Measurements from ENCODE around the gene ECE2. TPM values are rescaled to one million over a fixed set of nuclear protein-coding genes. Genes with fewer than 3 reads are reported as not detected.

ECE2 gene
- total RNA-seq, 2 experiments from 2014 or later: not detected

DNA sequence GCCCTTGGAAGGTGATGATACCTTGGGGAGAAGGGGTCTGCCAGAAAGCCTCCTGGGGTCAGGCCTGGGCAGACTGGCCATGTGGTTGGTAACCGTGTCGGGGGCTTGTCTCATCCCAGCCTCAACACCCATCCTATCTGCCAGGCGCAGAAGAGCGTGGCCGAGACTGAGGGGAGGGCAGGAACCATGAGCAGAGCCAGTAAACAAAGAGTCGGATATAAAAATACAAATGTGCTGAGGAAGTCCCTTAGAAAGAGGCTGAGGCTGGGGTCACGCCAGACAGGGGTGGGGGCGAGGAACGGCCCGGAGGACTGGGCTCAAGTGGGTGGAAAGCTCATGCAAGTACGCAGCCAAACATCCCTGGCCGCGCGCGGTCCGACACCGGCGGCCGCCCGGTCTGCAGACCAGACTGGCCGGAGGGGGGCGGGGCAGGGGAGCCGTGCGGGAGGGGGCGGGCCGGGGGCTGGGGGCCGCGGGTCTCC is 16.4 kb upstream of the ECE2 start:
- DNase-seq: peak in 1 of 14 experiments; percentile 8
- Mint-ChIP-seq H3K27ac (no peak overlapping the region), H3K27me3 (peaks cover 40% of the 10 kb centered on the region), H3K4me3 (peak overlapping the region; percentile 67), H3K36me3 (ENCODE audit: low read depth) (no peaks in the 10 kb centered on the region), H3K9me3 (no peaks in the 10 kb centered on the region), H3K4me1 (ENCODE audit: low read depth) (peaks cover 17% of the 10 kb centered on the region)
- Histone ChIP-seq H3K27ac (ENCODE audit: low read depth in 1 of 2, low read length in 2 of 2) (no peak overlapping the region), H3K4me3 (ENCODE audit: low read length) (no peak overlapping the region), H3K36me3 (ENCODE audit: insufficient read depth, low read length) (no peaks in the 10 kb centered on the region), H3K27me3 (ENCODE audit: control insufficient read depth in 1 of 2, insufficient read depth in 2 of 2, low read length in 2 of 2) (peaks cover 23 to 26% of the 10 kb centered on the region in 2 experiments), H3K4me1 (ENCODE audit: insufficient read depth, low read length) (peaks cover 29% of the 10 kb centered on the region), H3K9me3 (ENCODE audit: control insufficient read depth in 1 of 2, insufficient read depth in 1 of 2, low read length in 2 of 2) (peaks cover 0 to 12% of the 10 kb centered on the region in 2 experiments)
- ChIA-PET CTCF (no interaction called here), POLR2A (interaction anchor here (1.4 kb wide), 1 partner anchor 13 kb away, joined by 4 read pairs; no protein-coding TSS in a partner anchor)
- TF ChIP-seq, protein P1, sequence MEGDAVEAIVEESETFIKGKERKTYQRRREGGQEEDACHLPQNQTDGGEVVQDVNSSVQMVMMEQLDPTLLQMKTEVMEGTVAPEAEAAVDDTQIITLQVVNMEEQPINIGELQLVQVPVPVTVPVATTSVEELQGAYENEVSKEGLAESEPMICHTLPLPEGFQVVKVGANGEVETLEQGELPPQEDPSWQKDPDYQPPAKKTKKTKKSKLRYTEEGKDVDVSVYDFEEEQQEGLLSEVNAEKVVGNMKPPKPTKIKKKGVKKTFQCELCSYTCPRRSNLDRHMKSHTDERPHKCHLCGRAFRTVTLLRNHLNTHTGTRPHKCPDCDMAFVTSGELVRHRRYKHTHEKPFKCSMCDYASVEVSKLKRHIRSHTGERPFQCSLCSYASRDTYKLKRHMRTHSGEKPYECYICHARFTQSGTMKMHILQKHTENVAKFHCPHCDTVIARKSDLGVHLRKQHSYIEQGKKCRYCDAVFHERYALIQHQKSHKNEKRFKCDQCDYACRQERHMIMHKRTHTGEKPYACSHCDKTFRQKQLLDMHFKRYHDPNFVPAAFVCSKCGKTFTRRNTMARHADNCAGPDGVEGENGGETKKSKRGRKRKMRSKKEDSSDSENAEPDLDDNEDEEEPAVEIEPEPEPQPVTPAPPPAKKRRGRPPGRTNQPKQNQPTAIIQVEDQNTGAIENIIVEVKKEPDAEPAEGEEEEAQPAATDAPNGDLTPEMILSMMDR (IDR thresholded peaks at IDR 0.05): no peak
- ATAC-seq (ENCODE audit: poor library complexity): no peak
- intact Hi-C loops (cut with DNase I, micrococcal nuclease): no loop called here

- Mint-ChIP-seq H3K27ac (no peak overlapping the region), H3K27me3 (peaks cover 47% of the 10 kb centered on the region), H3K4me3 (peak overlapping the region; percentile 84), H3K4me1 (ENCODE audit: low read depth) (peaks cover 17% of the 10 kb centered on the region), H3K36me3 (ENCODE audit: low read depth) (no peaks in the 10 kb centered on the region), H3K9me3 (no peaks in the 10 kb centered on the region)
- Histone ChIP-seq H3K9me3 (ENCODE audit: control insufficient read depth in 1 of 2, insufficient read depth in 1 of 2, low read length in 2 of 2) (peaks cover 0 to 12% of the 10 kb centered on the region in 2 experiments), H3K27me3 (ENCODE audit: control insufficient read depth in 1 of 2, insufficient read depth in 2 of 2, low read length in 2 of 2) (peaks cover 28 to 33% of the 10 kb centered on the region in 2 experiments), H3K4me3 (ENCODE audit: low read length) (peak overlapping the region; percentile 43), H3K4me1 (ENCODE audit: insufficient read depth, low read length) (peaks cover 29% of the 10 kb centered on the region), H3K27ac (ENCODE audit: low read depth in 1 of 2, low read length in 2 of 2) (no peak overlapping the region), H3K36me3 (ENCODE audit: insufficient read depth, low read length) (no peaks in the 10 kb centered on the region)
- TF ChIP-seq, protein P1 (IDR thresholded peaks at IDR 0.05): no peak
- DNase-seq (peak in 8 of 14 experiments; percentile 17 to 77 (median 44)), ATAC-seq (ENCODE audit: poor library complexity) (peak; percentile 71)
- intact Hi-C loops (cut with DNase I, micrococcal nuclease): loop anchor here in 1 of 2 experiments (5.0 kb wide), 1 partner anchor 37 kb away; the partner anchor contains the start of gene PSMD2
- POLR2A ChIA-PET: interaction anchor here (1.4 kb wide), 1 partner anchor 14 kb away, joined by 4 read pairs; no protein-coding TSS in a partner anchor
- CTCF ChIA-PET: interaction anchor here (1.7 kb wide), 1 partner anchor 10 kb away, joined by 12 read pairs; the partner anchor contains the start of gene EEF1AKMT4
These were observed 15.7 kb upstream of the ECE2 start for GRCh38 chr3:184259878-184260723.

- TF ChIP-seq, protein P1 (IDR thresholded peaks at IDR 0.05): no peak
- Histone ChIP-seq H3K27me3 (ENCODE audit: control insufficient read depth in 1 of 2, insufficient read depth in 2 of 2, low read length in 2 of 2) (peaks cover 32 to 37% of the 10 kb centered on the region in 2 experiments), H3K9me3 (ENCODE audit: control insufficient read depth in 1 of 2, insufficient read depth in 1 of 2, low read length in 2 of 2) (peaks cover 0 to 12% of the 10 kb centered on the region in 2 experiments), H3K4me1 (ENCODE audit: insufficient read depth, low read length) (peaks cover 29% of the 10 kb centered on the region), H3K36me3 (ENCODE audit: insufficient read depth, low read length) (no peaks in the 10 kb centered on the region), H3K27ac (ENCODE audit: low read depth in 1 of 2, low read length in 2 of 2) (no peak overlapping the region), H3K4me3 (ENCODE audit: low read length) (peak overlapping the region; percentile 43)
- CTCF ChIA-PET: interaction anchor here (1.7 to 1.8 kb wide), 2 partner anchors 11 to 33 kb away, joined by 4 to 12 read pairs; partner anchors contain the start of gene EEF1AKMT4
- peak overlapping the region; percentile 84 for H3K4me3 Mint-ChIP-seq
- H3K36me3 Mint-ChIP-seq (ENCODE audit: low read depth): no peaks in the 10 kb centered on the region
- ATAC-seq (ENCODE audit: poor library complexity) (no peak), DNase-seq (peak in 3 of 14 experiments; percentile 10 to 38 (median 15))
- H3K27ac Mint-ChIP-seq: no peak overlapping the region
- H3K4me1 Mint-ChIP-seq (ENCODE audit: low read depth): peaks cover 17% of the 10 kb centered on the region
- peaks cover 50% of the 10 kb centered on the region for H3K27me3 Mint-ChIP-seq
- POLR2A ChIA-PET: interaction anchor here (1.4 kb wide), 1 partner anchor 14 kb away, joined by 4 read pairs; no protein-coding TSS in a partner anchor
- H3K9me3 Mint-ChIP-seq: no peaks in the 10 kb centered on the region
- intact Hi-C loops (cut with DNase I, micrococcal nuclease): loop anchor here in 1 of 2 experiments (5.0 kb wide), 1 partner anchor 37 kb away; the partner anchor contains the start of gene PSMD2
These were observed 15.0 kb upstream of the ECE2 start for GRCh38 chr3:184260724-184261269.
